HG03045 (cell line): Measurements from ENCODE around the gene CDK16.

Experiments
- ATAC-seq: cut with Tn5 transposase; IDR thresholded peaks from one replicate; pipeline ENCODE4 v1.9.1; 2021; ENCODE audit warnings: mild to moderate bottlenecking, moderate library complexity; ENCODE audit not compliant: unreplicated experiment

CDK16 gene

DNA sequence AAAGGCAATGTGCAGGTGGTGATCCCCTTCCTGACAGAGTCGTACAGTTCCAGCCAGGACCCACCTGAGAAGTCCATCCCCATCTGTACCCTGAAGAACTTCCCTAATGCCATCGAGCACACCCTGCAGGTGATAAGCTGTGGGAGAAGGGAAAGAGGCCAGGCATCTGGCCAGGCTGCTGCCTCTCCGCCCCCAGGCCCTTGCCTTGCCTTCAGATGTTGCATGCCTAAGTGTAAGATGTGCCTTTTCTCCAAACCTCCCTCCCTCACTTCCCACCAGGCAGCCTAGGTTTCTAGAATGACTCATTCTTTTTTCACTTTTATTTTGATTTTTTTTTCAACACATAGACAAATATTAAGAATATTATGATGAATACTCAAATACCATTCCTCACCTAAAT lies 12.2 kb upstream of the CDK16 start:
- no peak for ATAC-seq

- no peak for ATAC-seq
Observed at GRCh38 chrX:47208108-47208507, 10.4 kb upstream of the CDK16 start.

GRCh38 chrX:47209508-47210238 lies 8.8 kb upstream of the CDK16 start:
- ATAC-seq, result no peak

DNA sequence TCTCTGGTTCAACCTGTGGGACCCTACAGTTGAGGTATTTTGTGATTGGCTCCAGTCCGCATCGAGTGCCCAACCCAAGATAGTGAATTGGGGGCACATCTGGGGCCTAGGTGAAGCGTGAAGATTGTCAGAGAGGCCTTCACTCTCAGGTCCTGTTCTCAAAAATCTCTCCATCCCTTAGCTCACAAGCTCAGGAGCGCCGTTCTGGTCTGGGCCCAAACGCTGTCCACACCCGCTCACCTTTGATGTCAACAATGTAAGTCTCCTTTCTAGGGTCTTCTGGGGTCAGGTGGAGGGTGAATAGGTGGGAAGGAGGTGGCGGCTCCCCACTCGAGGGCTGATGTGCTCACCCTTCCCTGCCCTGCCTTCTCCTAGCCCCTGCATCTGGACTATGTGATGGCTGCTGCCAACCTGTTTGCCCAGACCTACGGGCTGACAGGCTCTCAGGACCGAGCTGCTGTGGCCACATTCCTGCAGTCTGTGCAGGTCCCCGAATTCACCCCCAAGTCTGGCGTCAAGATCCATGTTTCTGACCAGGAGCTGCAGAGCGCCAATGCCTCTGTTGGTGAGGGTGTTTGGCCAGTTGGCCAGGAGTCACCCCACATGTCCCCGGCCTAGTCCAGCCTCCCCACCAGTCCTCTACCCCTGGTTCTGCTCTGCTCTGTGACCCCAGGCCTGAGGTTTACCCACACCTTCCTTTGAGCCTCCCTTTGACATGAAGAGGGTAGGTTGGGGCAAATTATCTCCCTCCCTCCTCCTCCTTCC lies 7.6 kb upstream of the CDK16 start:
- ATAC-seq, result no peak

- no peak for ATAC-seq
Observed at GRCh38 chrX:47212381-47213293, 5.8 kb upstream of the CDK16 start.

DNA sequence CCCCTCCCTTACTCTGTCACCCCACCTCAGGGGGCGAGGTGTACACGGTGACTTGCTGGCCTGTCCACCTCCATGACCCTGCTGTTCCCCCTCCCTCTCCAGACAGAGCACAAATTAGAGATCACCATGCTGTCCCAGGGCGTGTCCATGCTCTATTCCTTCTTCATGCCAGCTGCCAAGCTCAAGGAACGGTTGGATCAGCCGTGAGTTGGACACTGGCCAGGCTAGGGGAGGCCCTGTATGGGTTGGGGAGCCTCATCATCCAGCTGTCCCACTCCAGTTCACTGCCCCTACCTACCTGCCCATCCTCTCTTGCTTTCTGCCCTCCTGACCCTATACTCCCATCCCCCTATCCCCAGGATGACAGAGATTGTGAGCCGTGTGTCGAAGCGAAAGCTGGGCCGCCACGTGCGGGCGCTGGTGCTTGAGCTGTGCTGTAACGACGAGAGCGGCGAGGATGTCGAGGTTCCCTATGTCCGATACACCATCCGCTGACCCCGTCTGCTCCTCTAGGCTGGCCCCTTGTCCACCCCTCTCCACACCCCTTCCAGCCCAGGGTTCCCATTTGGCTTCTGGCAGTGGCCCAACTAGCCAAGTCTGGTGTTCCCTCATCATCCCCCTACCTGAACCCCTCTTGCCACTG lies 3.9 kb upstream of the CDK16 start:
- no peak for ATAC-seq

GRCh38 chrX:47215291-47215900 lies 3.1 kb upstream of the CDK16 start:
- ATAC-seq, result no peak

GRCh38 chrX:47216393-47216925 lies 2.0 kb upstream of the CDK16 start:
- no peak for ATAC-seq

- no peak for ATAC-seq
Observed at GRCh38 chrX:47217121-47217851, 1.2 kb upstream of the CDK16 start.

DNA sequence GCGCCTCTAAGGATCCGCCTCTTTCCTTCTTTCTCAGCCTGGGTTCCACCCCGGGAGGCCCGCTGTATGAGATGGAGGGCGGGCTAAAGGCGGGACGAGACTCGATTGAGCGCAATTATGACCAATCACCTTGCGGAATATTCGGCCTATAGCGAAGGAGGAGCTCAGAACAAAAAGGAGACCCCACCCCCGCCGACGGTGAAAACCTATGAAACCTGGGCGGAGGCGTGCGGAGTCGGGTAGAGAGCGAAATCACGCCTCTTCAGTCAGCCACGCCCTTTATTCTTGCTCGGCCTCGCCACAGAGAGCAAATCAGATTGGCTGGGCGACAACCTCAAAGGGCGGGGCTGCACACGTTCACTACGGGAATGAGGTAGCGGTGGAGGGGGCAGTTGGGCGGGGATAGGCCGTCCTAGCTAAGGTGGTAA lies 615 bp upstream of the CDK16 start:
- peak; percentile 88 for ATAC-seq

DNA sequence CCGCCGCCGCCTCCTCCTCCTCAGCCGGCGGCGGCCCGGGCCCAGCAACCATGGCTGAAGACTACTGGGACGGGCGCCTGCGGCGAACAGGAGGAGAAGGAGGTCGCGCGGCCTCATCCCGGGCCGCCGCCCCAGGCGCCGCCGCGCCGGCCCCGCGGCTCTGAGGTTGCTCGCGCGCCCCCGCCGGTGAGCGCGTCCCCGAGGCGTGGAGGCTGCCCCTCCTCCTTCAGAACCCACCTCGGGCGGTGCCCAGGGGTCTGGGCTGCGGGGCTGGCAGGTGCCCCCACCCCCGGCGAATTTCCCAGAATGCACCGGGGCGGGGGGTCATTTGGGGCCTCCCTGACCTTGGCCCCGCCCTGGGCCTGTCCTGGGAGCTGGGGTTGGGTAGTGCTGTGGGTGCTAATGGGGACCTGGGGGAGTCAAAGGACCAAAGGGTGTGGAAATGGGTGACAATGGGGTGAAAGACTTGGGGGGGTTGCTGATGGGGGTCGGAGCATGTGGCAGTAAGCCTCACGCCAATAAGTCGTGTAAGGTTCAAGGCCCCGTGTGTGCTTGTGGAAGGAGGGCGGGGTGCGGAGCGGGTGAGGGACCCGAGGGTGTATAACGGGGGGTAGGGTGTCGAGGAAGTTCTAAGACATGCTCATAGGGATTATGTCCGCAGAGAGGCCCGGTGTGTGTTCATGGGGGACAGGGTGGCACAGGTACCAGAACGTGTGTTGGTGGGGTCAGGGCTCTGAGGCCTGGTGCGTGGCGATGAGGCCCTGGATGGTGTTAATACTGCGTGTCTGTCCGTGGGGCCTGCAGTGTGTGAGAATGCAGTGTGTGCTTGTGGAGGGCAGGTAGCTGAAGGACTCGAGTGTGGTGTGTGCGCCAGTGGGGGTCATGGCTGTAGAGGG lies 687 bp downstream of the CDK16 start:
- no peak for ATAC-seq

DNA sequence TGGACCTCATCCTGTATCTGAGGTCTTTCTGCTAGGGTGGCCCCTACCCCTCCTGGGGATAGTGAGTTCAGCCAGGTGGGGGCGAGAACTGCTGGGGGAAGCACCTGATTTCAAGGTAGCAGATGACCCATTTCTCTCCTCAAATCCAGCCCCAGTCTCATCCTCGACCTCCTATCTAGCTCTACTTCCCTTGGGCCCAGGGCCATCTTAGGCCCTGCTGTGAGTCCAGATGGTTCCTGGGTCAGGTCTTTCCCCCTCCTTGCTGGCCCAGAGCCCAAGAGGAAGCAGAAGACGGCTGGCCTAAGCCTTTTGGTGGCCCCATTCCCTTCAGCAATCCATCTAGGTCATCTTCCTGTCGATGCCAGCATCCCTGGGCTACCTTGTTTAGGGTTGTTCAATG lies 3.3 kb downstream of the CDK16 start:
- ATAC-seq, result no peak

- ATAC-seq, result no peak
Observed at GRCh38 chrX:47222751-47223350, 4.4 kb downstream of the CDK16 start.

GRCh38 chrX:47223476-47224250 lies 5.2 kb downstream of the CDK16 start:
- no peak for ATAC-seq

GRCh38 chrX:47224266-47224895 lies 5.9 kb downstream of the CDK16 start:
- ATAC-seq, result no peak

- no peak for ATAC-seq
Observed at GRCh38 chrX:47224896-47225290, 6.4 kb downstream of the CDK16 start.

DNA sequence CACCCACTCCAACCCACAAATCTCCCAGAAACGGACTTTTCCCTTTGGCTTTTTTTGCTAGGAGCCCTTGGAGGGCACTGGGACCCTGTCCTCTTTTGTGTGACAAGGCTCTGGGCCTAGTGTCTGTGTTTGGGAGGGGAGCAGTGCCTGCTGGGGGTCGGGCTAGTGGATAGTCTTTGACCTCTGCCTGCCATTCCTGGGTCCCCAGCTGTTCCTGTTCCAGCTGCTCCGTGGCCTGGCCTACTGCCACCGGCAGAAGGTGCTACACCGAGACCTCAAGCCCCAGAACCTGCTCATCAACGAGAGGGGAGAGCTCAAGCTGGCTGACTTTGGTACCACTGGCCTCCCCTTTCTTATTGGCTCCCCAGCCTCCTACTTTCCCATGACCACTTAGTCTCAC lies 7.6 kb downstream of the CDK16 start:
- no peak for ATAC-seq
